ENCODE results near the gene CIDEC. TPM values are rescaled to one million over a fixed set of nuclear protein-coding genes. Genes with fewer than 3 reads are reported as not detected.

Gene CIDEC
- polyA plus RNA-seq, 1 donor from 2014 or later, result not detected

GRCh38 chr3:9864200-9864927 is 15.7 kb downstream of the CIDEC start:
- no peaks in the 10 kb centered on the region for H3K9me3 ChIP-seq (ENCODE audit: low read length)
- no peaks in the 10 kb centered on the region for H3K9me2 ChIP-seq (ENCODE audit: insufficient read depth, low read length)
- H4K20me1 ChIP-seq (ENCODE audit: insufficient read depth), result no peaks in the 10 kb centered on the region
- no peak overlapping the region for H2AFZ ChIP-seq (ENCODE audit: low read depth, low read length)
- no peak overlapping the region for H3K4me3 ChIP-seq (ENCODE audit: low read length)
- no peaks in the 10 kb centered on the region for H3K36me3 ChIP-seq (ENCODE audit: insufficient read depth, low read length)
- no peaks in the 10 kb centered on the region for H3K27me3 ChIP-seq (ENCODE audit: insufficient read depth, low read depth, low read length)
- no peak overlapping the region for H3K4me2 ChIP-seq (ENCODE audit: low read length)
- no peaks in the 10 kb centered on the region for H3K79me2 ChIP-seq (replicated peaks; ENCODE audit: insufficient read depth, low read length)
- TF ChIP-seq CTCF (IDR thresholded peaks at IDR 0.05; ENCODE audit: poor library complexity, severe bottlenecking) (no peak), REST (IDR thresholded peaks at IDR 0.05; ENCODE audit: borderline replicate concordance) (no peak), RAD21 (conservative IDR thresholded peaks at IDR 0.05) (no peak), POLR2AphosphoS5 (IDR thresholded peaks at IDR 0.05) (no peak), TAF1 (IDR thresholded peaks at IDR 0.05; ENCODE audit: low read depth) (no peak), MXI1 (conservative IDR thresholded peaks at IDR 0.05; ENCODE audit: poor library complexity, severe bottlenecking) (no peak), SMC3 (conservative IDR thresholded peaks at IDR 0.05; ENCODE audit: poor library complexity) (no peak), EP300 (conservative IDR thresholded peaks at IDR 0.05; ENCODE audit: poor library complexity, severe bottlenecking) (no peak), EZH2 (IDR thresholded peaks at IDR 0.05; ENCODE audit: borderline replicate concordance, insufficient read depth, low read length, poor library complexity, severe bottlenecking) (no peak)
- no peak overlapping the region for H3K9ac ChIP-seq (ENCODE audit: low read length)
- H3F3A ChIP-seq (ENCODE audit: insufficient read depth, low read length, poor library complexity, severe bottlenecking), result no peaks in the 10 kb centered on the region
- H3K27ac ChIP-seq (ENCODE audit: low read length), result no peak overlapping the region

DNA sequence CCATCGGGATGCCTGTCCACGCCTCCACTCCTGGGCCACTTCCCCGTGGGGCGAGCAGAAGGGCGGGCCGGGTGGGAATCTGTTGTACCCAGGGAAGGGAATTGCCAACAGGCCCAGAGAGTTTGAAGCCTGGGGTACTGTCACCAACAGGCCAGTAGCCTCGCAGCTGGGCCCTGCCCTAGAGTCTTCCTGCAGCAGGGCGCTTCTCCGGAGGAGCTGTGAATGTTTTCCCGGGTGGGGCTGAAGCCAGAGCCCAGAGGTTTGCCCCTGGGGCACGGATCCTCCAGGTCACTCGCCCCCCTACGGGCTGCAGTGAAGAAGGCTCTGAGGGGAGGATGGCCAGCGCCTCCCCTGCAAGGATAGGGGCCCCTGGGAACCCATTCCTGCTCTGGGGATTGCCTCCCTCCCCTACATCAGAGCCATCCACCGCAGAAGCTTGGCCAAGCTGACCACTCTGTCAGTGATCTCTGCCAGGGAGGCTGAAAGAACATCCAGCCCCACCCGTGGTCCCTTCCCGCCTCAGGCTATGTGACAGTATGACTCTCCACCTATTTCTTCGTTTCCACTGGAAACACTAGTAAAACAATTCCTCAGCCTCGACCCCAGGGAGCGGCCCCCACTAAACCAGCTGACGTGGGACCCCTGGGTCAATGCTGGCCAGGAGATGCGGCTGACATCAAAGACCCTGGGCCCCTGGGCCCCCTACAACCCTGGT is 16.8 kb downstream of the CIDEC start:
- Histone ChIP-seq H3K4me3 (ENCODE audit: low read length) (no peak overlapping the region), H3K36me3 (ENCODE audit: insufficient read depth, low read length) (no peaks in the 10 kb centered on the region), H2AFZ (ENCODE audit: low read depth, low read length) (no peak overlapping the region)

More for the DNA sequence above, 16.8 kb downstream of the CIDEC start:
- TF ChIP-seq REST (IDR thresholded peaks at IDR 0.05; ENCODE audit: borderline replicate concordance), result no peak
- TF ChIP-seq POLR2AphosphoS5 (IDR thresholded peaks at IDR 0.05), result no peak
- no peak for TF ChIP-seq EP300 (conservative IDR thresholded peaks at IDR 0.05; ENCODE audit: poor library complexity, severe bottlenecking)
- TF ChIP-seq RAD21 (conservative IDR thresholded peaks at IDR 0.05), result no peak
- no peak for TF ChIP-seq SMC3 (conservative IDR thresholded peaks at IDR 0.05; ENCODE audit: poor library complexity)
- TF ChIP-seq TAF1 (IDR thresholded peaks at IDR 0.05; ENCODE audit: low read depth), result no peak
- TF ChIP-seq MXI1 (conservative IDR thresholded peaks at IDR 0.05; ENCODE audit: poor library complexity, severe bottlenecking), result no peak
- TF ChIP-seq EZH2 (IDR thresholded peaks at IDR 0.05; ENCODE audit: borderline replicate concordance, insufficient read depth, low read length, poor library complexity, severe bottlenecking), result no peak
- TF ChIP-seq CTCF (IDR thresholded peaks at IDR 0.05; ENCODE audit: poor library complexity, severe bottlenecking), result no peak
- H3K4me2 ChIP-seq (ENCODE audit: low read length), result no peak overlapping the region
- H4K20me1 ChIP-seq (ENCODE audit: insufficient read depth), result no peaks in the 10 kb centered on the region
- no peaks in the 10 kb centered on the region for H3K9me3 ChIP-seq (ENCODE audit: low read length)
- H3K9ac ChIP-seq (ENCODE audit: low read length), result no peak overlapping the region
- H3K79me2 ChIP-seq (replicated peaks; ENCODE audit: insufficient read depth, low read length), result no peaks in the 10 kb centered on the region
- H3F3A ChIP-seq (ENCODE audit: insufficient read depth, low read length, poor library complexity, severe bottlenecking), result no peaks in the 10 kb centered on the region
- H3K27me3 ChIP-seq (ENCODE audit: insufficient read depth, low read depth, low read length), result no peaks in the 10 kb centered on the region
- no peak overlapping the region for H3K27ac ChIP-seq (ENCODE audit: low read length)
- no peaks in the 10 kb centered on the region for H3K9me2 ChIP-seq (ENCODE audit: insufficient read depth, low read length)
